HL-60 (cell line): ENCODE results near the gene FMC1.

ENCODE experiments used
- DNase-seq, 2 experiments: peaks; one replicate each; pipeline ENCODE4 v3.0.0-alpha.2; 2010 to 2020; ENCODE audit warnings: low read depth in 1 of 2, low spot score in 1 of 2
- H3K27ac ChIP-seq: fragments of 250-450 bp; sonication (Bioruptor Pico); replicated peaks from 2 replicates; pipeline ENCODE4 v1.5.1; 2020; ENCODE audit warnings: mild to moderate bottlenecking, moderate library complexity
- H3K27me3 ChIP-seq: fragments of 250-450 bp; sonication (Bioruptor Pico); 2 replicates; pipeline ENCODE4 v1.5.1; 2021; ENCODE audit warnings: mild to moderate bottlenecking, moderate library complexity; ENCODE audit not compliant: insufficient read depth, poor library complexity, severe bottlenecking
- H3K4me3 ChIP-seq: replicated peaks from 2 replicates; pipeline ENCODE4 v1.5.1; 2011; ENCODE audit warnings: mild to moderate bottlenecking, control low read depth, low read length; ENCODE audit not compliant: insufficient read depth
- GABPA ChIP-seq: IDR thresholded peaks from 2 replicates; pipeline ENCODE4 v1.6.1; 2012; ENCODE audit warnings: low read depth
- POLR2AphosphoS5 ChIP-seq: IDR thresholded peaks from 2 replicates; pipeline ENCODE4 v1.6.1; 2012; ENCODE audit warnings: low read depth
- SPI1 ChIP-seq: IDR thresholded peaks from 2 replicates; pipeline ENCODE4 v1.6.1; 2012; ENCODE audit warnings: low read depth, mild to moderate bottlenecking, borderline replicate concordance
- TF ChIP-seq, protein P1 (sequence below): IDR thresholded peaks from one replicate; pipeline ENCODE4 v1.5.1; 2011; ENCODE audit warnings: low read length, control low read depth, inconsistent platforms; ENCODE audit not compliant: insufficient read depth
- TF ChIP-seq, protein P2 (sequence below): IDR thresholded peaks from 2 replicates; pipeline ENCODE4 v1.6.1; 2012; ENCODE audit warnings: low read depth; ENCODE audit not compliant: insufficient replicate concordance

The FMC1 gene

DNA sequence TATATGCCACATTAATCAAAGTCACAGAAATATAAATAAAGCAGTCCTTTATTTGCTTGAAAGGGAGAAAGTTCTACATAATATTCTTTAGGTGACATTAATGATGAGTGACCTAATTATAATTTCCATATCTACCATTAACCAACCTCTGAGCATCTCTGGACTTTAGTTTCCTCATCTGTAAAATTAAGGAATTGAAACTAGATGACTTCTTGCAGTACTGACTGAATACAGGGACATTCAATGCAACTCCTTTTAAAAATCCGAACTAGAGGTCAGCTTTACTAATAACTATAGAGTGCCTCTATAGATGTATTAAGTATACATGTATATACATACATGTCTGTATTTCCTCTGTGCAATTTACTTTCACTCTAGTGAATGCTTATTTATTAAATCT lies 3.9 kb downstream of the FMC1 start:
- no peak for DNase-seq
- no peaks in the 10 kb centered on the region for H3K27me3 ChIP-seq
- no peak overlapping the region for H3K4me3 ChIP-seq
- TF ChIP-seq, protein P1, sequence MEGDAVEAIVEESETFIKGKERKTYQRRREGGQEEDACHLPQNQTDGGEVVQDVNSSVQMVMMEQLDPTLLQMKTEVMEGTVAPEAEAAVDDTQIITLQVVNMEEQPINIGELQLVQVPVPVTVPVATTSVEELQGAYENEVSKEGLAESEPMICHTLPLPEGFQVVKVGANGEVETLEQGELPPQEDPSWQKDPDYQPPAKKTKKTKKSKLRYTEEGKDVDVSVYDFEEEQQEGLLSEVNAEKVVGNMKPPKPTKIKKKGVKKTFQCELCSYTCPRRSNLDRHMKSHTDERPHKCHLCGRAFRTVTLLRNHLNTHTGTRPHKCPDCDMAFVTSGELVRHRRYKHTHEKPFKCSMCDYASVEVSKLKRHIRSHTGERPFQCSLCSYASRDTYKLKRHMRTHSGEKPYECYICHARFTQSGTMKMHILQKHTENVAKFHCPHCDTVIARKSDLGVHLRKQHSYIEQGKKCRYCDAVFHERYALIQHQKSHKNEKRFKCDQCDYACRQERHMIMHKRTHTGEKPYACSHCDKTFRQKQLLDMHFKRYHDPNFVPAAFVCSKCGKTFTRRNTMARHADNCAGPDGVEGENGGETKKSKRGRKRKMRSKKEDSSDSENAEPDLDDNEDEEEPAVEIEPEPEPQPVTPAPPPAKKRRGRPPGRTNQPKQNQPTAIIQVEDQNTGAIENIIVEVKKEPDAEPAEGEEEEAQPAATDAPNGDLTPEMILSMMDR: no peak
- TF ChIP-seq GABPA: no peak
- TF ChIP-seq POLR2AphosphoS5: no peak
- no peak for TF ChIP-seq SPI1
- TF ChIP-seq, protein P2, sequence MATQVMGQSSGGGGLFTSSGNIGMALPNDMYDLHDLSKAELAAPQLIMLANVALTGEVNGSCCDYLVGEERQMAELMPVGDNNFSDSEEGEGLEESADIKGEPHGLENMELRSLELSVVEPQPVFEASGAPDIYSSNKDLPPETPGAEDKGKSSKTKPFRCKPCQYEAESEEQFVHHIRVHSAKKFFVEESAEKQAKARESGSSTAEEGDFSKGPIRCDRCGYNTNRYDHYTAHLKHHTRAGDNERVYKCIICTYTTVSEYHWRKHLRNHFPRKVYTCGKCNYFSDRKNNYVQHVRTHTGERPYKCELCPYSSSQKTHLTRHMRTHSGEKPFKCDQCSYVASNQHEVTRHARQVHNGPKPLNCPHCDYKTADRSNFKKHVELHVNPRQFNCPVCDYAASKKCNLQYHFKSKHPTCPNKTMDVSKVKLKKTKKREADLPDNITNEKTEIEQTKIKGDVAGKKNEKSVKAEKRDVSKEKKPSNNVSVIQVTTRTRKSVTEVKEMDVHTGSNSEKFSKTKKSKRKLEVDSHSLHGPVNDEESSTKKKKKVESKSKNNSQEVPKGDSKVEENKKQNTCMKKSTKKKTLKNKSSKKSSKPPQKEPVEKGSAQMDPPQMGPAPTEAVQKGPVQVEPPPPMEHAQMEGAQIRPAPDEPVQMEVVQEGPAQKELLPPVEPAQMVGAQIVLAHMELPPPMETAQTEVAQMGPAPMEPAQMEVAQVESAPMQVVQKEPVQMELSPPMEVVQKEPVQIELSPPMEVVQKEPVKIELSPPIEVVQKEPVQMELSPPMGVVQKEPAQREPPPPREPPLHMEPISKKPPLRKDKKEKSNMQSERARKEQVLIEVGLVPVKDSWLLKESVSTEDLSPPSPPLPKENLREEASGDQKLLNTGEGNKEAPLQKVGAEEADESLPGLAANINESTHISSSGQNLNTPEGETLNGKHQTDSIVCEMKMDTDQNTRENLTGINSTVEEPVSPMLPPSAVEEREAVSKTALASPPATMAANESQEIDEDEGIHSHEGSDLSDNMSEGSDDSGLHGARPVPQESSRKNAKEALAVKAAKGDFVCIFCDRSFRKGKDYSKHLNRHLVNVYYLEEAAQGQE: no peak
- no peak overlapping the region for H3K27ac ChIP-seq

DNA sequence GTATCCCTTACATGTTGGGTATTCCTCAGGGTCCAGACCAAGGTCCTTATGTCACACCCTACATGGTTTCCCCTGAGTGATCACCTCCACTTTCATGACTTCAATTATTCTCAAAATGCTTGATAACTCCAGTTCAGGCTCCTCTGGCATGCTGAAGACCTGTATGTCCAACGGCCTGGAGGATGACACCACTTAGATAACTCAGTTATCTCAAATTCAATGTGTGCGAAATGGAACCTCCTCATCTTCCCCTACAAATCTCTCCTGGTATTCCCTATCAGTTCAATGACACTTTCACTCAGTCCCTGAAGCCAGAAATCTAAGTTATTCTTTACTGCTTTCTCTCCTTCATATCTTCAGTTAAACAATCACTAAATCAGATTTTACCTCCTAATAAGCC lies 9.9 kb downstream of the FMC1 start:
- Histone ChIP-seq H3K27me3 (no peaks in the 10 kb centered on the region), H3K4me3 (no peak overlapping the region), H3K27ac (no peak overlapping the region)
- DNase-seq: no peak
- TF ChIP-seq SPI1 (no peak), POLR2AphosphoS5 (no peak), GABPA (no peak)
- TF ChIP-seq, protein P2: no peak
- TF ChIP-seq, protein P1: no peak

DNA sequence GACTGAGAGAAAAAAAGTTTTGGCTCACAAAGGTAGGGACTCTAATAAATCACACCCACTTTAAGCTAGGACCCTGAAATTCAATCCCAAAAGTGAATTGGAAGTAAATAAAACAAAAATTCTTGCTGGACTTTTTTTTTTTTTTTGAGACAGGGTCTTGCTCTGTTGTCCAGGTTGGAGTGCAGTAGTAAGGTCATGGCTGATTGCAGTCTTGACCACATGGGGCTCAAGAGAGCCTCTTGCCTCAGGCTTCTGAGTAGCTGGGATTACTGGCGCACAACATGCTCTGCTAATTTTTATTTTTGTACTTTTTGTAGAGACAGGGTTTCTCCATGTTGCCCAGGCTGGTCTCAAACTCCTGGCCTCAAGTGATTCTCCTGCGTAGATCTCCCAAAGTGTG lies 13.6 kb downstream of the FMC1 start:
- Histone ChIP-seq H3K27me3 (no peaks in the 10 kb centered on the region), H3K4me3 (no peak overlapping the region), H3K27ac (peak overlapping the region; percentile 23)
- TF ChIP-seq SPI1: no peak
- no peak for TF ChIP-seq GABPA
- TF ChIP-seq POLR2AphosphoS5: no peak
- TF ChIP-seq, protein P1: no peak
- TF ChIP-seq, protein P2: no peak
- DNase-seq: no peak
